Measurements from ENCODE around the gene UXT. TPM values are rescaled to one million over a fixed set of nuclear protein-coding genes. Genes with fewer than 3 reads are reported as not detected.

UXT gene
- total RNA-seq, 1 experiment from 2014 or later = 129 TPM

DNA sequence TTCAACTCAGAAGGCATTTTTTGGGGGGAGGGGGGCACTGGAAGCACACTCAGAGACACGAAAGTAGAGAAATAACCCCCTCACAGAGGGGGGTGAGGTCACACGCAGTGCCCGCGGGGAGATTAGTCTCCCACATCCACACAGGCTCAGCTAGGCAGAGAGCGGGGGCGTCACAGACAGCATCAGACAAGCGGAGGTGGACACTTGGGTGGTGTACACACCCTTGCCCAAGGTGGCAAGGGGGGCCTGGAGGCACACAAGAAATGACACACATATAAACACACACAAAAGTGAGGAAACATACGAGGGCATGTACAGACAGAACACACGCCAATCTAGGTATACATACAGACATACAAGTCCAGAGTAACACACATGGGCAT lies 38.7 kb downstream of the UXT start:
- no peaks in the 10 kb centered on the region for H3K9me3 ChIP-seq (ENCODE audit: control insufficient read depth, insufficient read depth, low read depth, low read length)
- no TSS peak for BruUV-seq (replicated peaks)
- ATAC-seq = no peak
- no peak for TF ChIP-seq TCF7L2 (IDR thresholded peaks at IDR 0.05; ENCODE audit: low read depth, low read length)
- no peak overlapping the region for H3K27ac ChIP-seq (ENCODE audit: low read length)
- no peaks in the 10 kb centered on the region for H3K36me3 ChIP-seq (ENCODE audit: control insufficient read depth, insufficient read depth, low read length)
- no peaks in the 10 kb centered on the region for H3K4me1 ChIP-seq (ENCODE audit: control insufficient read depth, insufficient read depth, low read length)
- ChIA-PET POLR2A (no interaction called here), CTCF (no interaction called here)
- no peak for DNase-seq (ENCODE audit: low read depth, low spot score)
- H3K4me3 ChIP-seq (ENCODE audit: low read depth in 2 of 2, low read length in 2 of 2) = no peak overlapping the region
- intact Hi-C loops (cut with micrococcal nuclease; ENCODE audit: unreplicated experiment) = no loop called here
- in situ Hi-C loops (cut with HindIII; ENCODE audit: low pct_unique_long_range_greater_than_20kb, low sequenced_read_pairs) = no loop called here
- H3K27me3 ChIP-seq (ENCODE audit: control insufficient read depth, insufficient read depth, low read length) = no peaks in the 10 kb centered on the region; the same call in 1 of the 2 replicates

DNA sequence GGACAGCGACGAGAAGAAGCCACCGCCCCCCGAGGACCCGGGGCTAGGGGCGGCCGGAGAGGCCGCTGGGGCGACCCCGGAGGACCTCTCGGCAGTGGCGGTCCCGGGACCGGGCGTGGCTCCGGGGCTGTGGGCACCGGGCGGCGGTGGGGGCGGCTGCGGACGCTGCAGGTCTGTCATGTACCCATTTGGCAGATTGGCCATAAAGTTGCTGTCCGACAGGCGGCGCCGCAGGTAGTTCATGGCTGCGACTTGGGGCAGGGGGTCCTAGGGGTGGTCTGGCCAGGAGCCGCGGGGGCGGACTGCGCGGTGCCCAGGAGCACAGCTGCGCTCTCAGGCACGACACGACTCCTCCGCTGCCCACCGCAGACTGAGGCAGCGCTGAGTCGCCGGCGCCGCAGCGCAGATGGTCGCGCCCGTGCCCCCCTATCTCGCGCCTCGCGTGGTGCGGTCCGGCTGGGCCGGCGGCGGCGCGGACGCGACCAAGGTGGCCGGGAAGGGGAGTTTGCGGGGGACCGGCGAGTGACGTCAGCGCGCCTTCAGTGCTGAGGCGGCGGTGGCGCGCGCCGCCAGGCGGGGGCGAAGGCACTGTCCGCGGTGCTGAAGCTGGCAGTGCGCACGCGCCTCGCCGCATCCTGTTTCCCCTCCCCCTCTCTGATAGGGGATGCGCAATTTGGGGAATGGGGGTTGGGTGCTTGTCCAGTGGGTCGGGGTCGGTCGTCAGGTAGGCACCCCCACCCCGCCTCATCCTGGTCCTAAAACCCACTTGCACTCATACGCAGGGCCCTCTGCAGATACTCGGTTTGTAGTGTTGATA lies 39.3 kb downstream of the UXT start, which contains the start of gene SYN1:
Gene SYN1 (minus strand): TSS at position 372 of the 817 bp plus-strand sequence. CDS start 129 bp downstream, at position 243.
- in situ Hi-C loops (cut with HindIII; ENCODE audit: low pct_unique_long_range_greater_than_20kb, low sequenced_read_pairs) = no loop called here
- Histone ChIP-seq H3K36me3 (ENCODE audit: control insufficient read depth, insufficient read depth, low read length) (no peaks in the 10 kb centered on the region), H3K27ac (ENCODE audit: low read length) (no peak within 1 kb of the TSS), H3K4me3 (ENCODE audit: low read depth in 2 of 2, low read length in 2 of 2) (peak within 1 kb of the TSS; percentile 40 to 49), H3K4me1 (ENCODE audit: control insufficient read depth, insufficient read depth, low read length) (no peaks in the 10 kb centered on the region), H3K9me3 (ENCODE audit: control insufficient read depth, insufficient read depth, low read depth, low read length) (no peaks in the 10 kb centered on the region), H3K27me3 (ENCODE audit: control insufficient read depth, insufficient read depth, low read length) (no peaks in the 10 kb centered on the region; the same call in 1 of the 2 replicates)
- ChIA-PET POLR2A (no interaction called here), CTCF (no interaction called here)
- 0 out of 2 replicates have a peak, but pooled peaks have one; percentile 45 for TF ChIP-seq SIN3A (IDR thresholded peaks at IDR 0.05; ENCODE audit: borderline replicate concordance, insufficient read depth, low read depth, low read length)
- TF ChIP-seq, protein P1, sequence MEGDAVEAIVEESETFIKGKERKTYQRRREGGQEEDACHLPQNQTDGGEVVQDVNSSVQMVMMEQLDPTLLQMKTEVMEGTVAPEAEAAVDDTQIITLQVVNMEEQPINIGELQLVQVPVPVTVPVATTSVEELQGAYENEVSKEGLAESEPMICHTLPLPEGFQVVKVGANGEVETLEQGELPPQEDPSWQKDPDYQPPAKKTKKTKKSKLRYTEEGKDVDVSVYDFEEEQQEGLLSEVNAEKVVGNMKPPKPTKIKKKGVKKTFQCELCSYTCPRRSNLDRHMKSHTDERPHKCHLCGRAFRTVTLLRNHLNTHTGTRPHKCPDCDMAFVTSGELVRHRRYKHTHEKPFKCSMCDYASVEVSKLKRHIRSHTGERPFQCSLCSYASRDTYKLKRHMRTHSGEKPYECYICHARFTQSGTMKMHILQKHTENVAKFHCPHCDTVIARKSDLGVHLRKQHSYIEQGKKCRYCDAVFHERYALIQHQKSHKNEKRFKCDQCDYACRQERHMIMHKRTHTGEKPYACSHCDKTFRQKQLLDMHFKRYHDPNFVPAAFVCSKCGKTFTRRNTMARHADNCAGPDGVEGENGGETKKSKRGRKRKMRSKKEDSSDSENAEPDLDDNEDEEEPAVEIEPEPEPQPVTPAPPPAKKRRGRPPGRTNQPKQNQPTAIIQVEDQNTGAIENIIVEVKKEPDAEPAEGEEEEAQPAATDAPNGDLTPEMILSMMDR (IDR thresholded peaks at IDR 0.05) = peak; percentile 39
- TF ChIP-seq, protein P2, sequence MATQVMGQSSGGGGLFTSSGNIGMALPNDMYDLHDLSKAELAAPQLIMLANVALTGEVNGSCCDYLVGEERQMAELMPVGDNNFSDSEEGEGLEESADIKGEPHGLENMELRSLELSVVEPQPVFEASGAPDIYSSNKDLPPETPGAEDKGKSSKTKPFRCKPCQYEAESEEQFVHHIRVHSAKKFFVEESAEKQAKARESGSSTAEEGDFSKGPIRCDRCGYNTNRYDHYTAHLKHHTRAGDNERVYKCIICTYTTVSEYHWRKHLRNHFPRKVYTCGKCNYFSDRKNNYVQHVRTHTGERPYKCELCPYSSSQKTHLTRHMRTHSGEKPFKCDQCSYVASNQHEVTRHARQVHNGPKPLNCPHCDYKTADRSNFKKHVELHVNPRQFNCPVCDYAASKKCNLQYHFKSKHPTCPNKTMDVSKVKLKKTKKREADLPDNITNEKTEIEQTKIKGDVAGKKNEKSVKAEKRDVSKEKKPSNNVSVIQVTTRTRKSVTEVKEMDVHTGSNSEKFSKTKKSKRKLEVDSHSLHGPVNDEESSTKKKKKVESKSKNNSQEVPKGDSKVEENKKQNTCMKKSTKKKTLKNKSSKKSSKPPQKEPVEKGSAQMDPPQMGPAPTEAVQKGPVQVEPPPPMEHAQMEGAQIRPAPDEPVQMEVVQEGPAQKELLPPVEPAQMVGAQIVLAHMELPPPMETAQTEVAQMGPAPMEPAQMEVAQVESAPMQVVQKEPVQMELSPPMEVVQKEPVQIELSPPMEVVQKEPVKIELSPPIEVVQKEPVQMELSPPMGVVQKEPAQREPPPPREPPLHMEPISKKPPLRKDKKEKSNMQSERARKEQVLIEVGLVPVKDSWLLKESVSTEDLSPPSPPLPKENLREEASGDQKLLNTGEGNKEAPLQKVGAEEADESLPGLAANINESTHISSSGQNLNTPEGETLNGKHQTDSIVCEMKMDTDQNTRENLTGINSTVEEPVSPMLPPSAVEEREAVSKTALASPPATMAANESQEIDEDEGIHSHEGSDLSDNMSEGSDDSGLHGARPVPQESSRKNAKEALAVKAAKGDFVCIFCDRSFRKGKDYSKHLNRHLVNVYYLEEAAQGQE (IDR thresholded peaks at IDR 0.05; ENCODE audit: insufficient read depth in 1 of 2, low read depth in 2 of 2, low read length in 1 of 2) = peak; percentile 96 to 100
- TF ChIP-seq TCF7L2 (IDR thresholded peaks at IDR 0.05; ENCODE audit: low read depth, low read length) = peak; percentile 62
- TF ChIP-seq POLR2AphosphoS5 (IDR thresholded peaks at IDR 0.05; ENCODE audit: low read depth, low read length) = no peak
- BruUV-seq (replicated peaks) = no TSS peak
- intact Hi-C loops (cut with micrococcal nuclease; ENCODE audit: unreplicated experiment) = no loop called here
- ATAC-seq (peak; percentile 85), DNase-seq (ENCODE audit: low read depth, low spot score) (no peak)

- Histone ChIP-seq H3K4me1 (ENCODE audit: control insufficient read depth, insufficient read depth, low read length) (peaks cover under 1% of the 10 kb centered on the region; the same call in 1 of the 2 replicates), H3K27ac (ENCODE audit: low read length) (no peak overlapping the region), H3K9me3 (ENCODE audit: control insufficient read depth, insufficient read depth, low read depth, low read length) (no peaks in the 10 kb centered on the region), H3K4me3 (ENCODE audit: low read depth in 2 of 2, low read length in 2 of 2) (peak overlapping the region; percentile 40 to 49), H3K27me3 (ENCODE audit: control insufficient read depth, insufficient read depth, low read length) (no peaks in the 10 kb centered on the region; the same call in 1 of the 2 replicates), H3K36me3 (ENCODE audit: control insufficient read depth, insufficient read depth, low read length) (no peaks in the 10 kb centered on the region)
- intact Hi-C loops (cut with micrococcal nuclease; ENCODE audit: unreplicated experiment) = no loop called here
- ChIA-PET CTCF (no interaction called here), POLR2A (no interaction called here)
- DNase-seq (ENCODE audit: low read depth, low spot score) = no peak
- in situ Hi-C loops (cut with HindIII; ENCODE audit: low pct_unique_long_range_greater_than_20kb, low sequenced_read_pairs) = no loop called here
- TF ChIP-seq TCF7L2 (IDR thresholded peaks at IDR 0.05; ENCODE audit: low read depth, low read length) (no peak), POLR2AphosphoS5 (IDR thresholded peaks at IDR 0.05; ENCODE audit: low read depth, low read length) (no peak), SIN3A (IDR thresholded peaks at IDR 0.05; ENCODE audit: borderline replicate concordance, insufficient read depth, low read depth, low read length) (no peak)
- TF ChIP-seq, protein P2 (IDR thresholded peaks at IDR 0.05; ENCODE audit: insufficient read depth in 1 of 2, low read depth in 2 of 2, low read length in 1 of 2) = no peak; a peak in 1 of 4 replicates
- TF ChIP-seq, protein P1 (IDR thresholded peaks at IDR 0.05) = no peak
- BruUV-seq (replicated peaks) = no TSS peak
- no peak for ATAC-seq
Observed at GRCh38 chrX:47618923-47619485, 40.0 kb downstream of the UXT start.

Measured in Panc1 (cell line).